Smooth muscle cell of the brain vasculature (primary cell): ENCODE results near the gene CD101.

Experiments used
- DNase-seq: peaks from one replicate; pipeline ENCODE4 v3.0.0-alpha.2; 2012; ENCODE audit warnings: low read depth, low spot score

CD101 gene

DNA sequence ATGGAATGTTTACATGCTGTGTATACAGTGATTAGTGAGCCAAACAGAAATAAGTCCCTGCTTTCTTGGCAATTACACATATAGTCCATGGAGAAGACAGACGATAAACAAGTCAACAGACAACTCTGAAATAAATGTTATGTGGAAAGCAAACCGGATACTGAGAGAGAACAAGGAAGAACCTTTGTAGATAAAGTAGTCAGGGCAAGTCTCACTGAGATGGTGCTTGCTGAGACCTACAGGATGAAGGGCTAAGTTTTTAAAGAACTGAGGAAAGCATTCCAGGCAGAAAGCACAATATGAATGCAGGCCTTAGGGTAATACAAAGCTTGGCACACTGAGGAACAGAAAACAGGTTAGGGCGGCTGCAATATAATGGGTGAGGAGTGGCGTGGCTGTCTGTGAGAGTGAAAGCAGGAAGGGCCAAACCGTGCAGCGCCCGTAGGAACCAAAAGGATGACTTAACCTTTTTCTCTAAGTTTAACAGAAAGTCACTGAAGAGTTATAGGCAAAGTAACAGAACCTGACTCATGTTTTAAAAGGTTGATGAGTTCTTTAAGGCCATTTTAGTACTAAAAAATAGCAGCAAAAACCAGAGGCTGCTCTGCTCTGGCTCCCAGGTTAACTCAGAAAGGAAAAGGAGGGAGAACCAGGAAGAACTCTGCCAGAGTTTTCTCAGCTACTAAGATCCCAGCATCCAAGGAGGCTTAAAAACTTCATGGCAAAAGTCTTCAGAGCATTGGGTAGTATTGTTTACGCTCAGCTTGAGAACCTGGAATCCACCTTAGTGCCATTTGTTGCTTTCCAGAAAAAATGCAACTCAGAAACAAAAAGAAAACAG, 49.9 kb downstream of the CD101 start:
- DNase-seq: no peak

DNA sequence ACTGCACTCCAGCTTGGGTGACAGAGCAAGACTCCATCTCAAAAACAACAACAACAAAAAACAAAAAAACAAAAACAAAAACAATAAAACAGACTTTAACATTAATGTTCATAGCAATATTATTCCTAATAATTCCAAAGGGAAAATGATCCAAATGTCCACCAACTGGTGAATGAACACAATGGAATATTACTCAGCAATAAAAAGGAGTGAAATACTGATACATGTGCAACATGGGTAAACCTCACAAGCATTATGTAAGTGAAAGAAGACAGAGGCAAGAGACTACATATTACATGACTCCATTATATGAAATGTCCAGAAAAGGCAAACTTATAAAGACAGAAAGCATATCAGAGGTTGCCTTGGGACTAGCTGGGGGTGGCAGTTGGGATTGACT, 52.5 kb downstream of the CD101 start:
- DNase-seq: no peak

DNA sequence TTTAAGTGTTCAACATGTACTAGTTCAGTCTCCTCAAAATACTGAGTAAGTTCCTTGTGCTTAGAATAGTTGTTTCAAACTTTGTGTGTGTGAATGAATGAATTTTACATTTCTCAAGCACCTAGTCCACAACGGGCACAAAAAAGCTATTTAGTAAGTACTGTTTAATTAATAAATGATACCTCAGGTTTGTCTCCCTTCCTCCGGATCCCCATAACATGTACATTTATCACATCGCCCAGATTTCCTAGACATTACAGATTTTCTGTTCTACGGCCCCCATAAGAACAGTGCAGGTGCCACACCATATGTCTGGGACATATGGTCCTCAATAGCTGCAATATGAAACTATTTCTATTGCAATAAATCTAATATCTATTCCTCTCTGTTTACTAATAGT, 57.2 kb downstream of the CD101 start:
- DNase-seq: no peak

DNA sequence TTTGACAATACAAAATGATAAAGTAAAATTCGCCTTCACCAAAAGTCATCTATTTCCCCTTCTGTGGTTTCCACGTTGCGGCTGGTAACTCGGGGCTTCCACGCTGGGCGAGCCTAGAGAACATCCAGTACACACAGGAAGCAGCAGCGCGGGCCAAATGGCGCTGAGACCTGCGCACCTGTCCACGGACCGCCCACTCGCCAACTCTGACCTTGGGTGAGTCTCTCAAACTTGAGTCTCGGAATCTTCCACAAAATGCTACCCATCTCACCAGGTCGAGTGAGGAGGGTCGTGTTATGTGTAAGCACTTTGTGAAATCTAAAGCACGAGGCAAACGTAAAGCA, 57.7 kb downstream of the CD101 start:
- DNase-seq: no peak

DNA sequence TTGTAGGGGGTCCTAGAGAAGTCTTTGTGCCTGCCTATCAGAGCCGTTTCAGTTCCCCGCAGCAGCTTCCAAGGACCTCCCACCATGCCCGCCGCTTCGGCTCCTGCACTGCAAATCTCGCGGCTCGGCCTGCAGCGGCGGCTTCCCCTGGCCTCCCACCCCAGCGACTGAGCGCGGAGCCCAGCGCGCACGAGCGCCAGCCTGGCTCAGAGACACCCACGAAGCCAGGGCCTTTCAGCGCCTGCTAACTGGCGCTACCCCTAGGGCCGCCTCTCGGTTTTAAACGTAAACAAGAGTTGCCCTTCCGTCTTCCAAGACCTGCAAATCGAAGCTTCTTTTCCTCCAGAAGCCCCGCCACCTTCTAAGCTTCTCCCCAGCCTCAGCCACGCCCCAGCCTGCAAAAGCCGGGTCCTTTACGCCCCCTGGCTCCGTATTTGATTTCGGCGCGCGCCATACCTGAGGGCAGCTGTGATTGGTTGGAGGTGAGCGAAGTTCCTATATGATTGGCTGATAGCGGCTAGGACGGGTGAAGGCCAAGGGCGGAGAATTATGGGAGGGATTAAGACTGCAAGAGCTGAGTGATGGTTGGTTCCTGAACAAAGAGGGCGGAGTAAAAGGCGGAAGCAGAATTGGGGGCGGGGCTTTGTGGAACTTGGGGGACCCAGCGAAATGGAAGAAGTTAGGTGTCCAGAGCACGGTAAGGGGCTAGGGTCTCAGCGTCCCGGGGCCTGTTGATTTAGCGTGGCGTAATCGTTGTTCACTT, 58.3 kb downstream of the CD101 start, which contains the start of gene TTF2:
TSS of gene TTF2 (plus strand) at position 649 of the 763 bp plus-strand sequence. CDS start at position 670, 21 bp downstream.
- DNase-seq: peak; percentile 96

DNA sequence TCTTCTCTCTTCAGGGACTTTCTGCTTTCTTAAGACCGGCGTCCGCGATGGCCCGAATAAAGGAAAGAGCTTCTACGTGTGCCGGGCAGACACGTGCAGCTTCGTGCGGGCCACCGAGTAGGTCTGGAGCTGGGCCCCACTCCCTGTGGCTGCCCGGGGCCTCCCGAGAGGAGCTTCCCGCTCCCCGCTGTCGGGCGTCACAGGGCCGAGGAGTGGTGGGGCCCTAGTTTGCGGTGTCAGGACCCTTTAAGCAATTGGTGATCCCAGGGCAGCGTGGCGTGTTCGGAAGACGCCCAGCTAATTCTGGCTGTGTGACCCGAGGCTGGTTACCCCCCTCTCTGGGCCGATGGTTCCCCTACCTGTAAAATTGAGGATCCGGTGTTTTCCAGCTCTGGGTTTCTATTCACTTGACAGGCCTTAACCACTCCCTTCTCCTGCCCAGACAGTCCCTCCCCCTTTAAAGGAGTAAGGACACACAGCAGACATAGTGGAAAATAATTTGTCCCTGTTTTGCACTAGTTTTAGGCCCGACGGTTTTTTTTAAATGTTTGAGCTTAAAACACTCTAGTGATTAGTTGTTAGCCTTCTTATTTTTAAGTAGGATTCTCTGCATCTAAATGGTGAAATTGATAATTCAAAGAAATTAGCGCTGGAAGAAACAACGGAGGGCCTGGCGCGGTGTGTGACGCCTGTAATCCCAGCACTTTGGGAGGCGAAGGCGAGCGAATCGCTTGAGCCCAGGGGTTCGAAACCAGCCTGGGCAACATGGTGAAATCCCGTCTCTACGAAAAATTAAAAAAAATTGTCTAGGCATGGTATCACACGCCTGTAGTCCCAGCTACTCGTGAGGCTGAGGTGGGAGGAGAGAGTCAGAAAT, 59.1 kb downstream of the CD101 start:
- DNase-seq: peak; percentile 12

DNA sequence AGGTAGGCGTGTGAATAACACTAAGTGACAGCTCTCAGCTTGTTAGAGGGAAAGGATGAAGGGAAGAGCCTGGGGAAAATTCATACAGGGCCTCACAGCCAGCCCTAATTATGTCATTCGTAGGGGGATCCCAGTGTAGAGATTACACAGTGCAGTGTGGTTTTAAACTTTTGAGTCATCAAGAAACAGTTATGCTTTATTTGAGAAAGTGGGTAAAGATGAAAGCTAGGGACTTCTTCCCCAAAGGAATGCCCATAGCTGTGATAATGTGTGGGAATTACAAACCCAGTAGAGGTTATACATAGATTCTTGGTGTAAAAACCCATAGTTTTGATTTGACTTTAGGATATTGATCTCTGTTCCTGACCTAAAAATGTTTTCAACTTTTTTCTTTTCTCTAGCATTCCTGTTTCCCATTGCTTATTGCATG, 60.4 kb downstream of the CD101 start:
- no peak for DNase-seq

DNA sequence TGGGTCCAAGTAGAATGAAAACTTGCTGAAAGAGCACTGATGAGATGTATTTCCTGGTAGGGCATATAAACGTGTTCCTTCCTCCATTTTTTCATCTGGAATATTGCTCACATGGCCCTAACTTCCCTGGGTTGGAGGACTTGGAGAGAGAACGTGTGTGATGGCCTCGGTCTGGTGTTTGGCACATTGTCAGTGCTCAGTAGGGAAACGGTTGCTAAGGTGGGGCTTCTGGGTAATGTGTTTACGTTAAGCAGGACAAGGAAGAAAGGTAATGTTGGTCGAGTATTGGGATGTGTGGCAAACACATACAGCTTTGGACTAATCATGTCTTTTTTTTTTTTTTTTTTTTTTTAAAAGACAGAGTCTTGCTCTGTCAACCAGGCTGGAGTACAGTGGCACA, 64.8 kb downstream of the CD101 start:
- no peak for DNase-seq

DNA sequence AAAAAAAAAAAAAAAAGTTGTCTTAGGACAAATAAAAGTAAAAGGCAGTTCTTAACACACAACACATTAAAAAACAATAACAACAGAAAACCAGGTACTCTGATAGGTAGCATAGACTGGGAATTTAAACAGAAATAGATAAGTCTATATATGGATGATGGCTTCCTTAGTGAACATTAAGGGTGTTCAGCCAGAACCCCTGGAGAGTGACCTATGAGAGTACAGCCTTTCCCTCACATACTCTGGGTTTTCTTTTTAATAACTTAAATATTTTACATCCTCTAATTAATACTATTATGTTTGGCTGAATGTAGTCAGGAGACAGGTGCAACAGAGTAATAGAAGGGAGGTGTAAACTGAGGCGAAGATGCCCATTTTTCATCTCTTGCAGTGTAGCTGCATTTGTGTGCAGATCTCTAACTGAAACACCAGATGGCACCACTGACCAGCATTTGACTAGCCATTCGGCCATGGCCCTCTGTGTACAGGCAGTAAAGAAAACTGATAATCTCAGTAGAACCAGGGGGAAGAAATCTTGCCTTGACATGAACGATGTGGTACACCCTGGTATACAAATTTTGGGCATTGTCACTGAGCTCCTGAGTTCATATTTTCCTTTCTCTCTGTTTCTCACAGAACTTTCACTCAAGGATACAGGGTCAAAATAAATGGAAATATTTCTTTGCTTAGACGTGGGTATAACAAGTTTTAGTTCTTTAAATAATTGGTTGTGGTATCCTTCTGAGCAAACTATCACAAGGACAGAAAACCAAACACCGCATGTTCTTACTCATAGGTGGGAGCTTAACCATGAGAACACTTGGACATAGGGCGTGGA, 66.2 kb downstream of the CD101 start:
- DNase-seq: peak; percentile 28

DNA sequence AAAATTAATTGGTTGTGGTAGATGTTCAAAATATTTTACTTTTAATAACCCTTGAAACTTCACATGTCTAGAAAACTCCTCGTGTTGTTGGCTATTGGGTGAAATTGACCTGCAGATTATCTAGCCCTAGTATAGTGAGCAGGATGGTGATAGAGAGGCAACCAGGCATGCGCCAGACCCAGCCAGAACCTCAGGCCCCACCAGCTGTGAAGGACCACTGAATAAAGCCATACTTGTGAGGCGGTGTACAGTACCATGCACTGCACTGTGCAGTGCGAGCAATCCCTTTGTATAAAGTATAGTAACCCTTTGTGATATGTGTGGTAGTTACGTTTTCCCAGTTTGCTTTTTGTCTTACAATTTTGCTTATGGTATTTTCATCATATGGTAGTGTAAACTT, 67.0 kb downstream of the CD101 start:
- DNase-seq: no peak

DNA sequence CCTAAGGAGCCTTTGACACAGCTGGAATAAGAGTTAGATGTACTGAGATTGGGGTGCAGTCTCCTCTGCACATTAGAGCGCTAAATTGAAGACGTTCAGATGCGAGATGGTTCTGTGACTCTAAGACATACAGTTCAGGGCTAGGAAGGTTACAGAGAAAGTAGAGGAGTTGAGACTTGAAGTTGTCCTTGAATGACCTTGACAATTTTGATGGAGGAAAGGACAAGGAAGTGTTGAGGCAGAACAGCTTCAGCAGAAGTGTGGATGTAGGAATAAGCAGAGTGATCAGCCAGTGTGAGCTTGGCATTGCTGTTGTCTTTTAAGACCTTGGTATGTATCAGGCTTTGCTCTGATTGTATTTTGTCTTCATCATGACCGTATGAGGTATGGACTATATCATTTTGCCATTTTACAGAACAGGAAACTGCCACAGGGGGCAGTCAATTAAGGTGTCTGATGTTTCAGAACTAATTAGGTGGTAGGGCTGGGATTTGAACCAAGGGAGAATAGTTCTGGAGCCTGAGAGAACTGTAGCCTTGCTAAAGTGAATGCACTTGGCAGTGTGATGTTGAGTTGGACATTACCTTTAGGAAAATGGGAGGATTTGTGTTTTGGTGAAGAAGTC, 67.8 kb downstream of the CD101 start:
- no peak for DNase-seq

DNA sequence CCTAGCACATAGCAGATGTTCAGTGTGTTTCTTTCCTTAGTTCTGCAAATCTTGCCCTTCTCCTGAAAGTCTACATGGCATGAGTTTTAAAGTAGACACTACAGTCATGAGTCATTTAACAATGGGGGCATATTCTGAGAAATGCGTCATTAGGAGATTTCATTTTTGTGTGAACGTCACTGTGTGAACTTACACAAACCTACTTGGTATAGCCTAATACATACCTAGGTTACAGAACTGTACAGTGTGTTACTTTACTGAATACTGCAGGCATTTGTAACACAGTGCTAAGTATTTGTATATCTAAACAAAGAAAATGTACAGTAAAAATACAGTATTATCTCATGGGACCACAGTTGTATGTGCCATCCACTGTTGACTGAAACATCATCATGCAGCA, 68.6 kb downstream of the CD101 start:
- DNase-seq: no peak

DNA sequence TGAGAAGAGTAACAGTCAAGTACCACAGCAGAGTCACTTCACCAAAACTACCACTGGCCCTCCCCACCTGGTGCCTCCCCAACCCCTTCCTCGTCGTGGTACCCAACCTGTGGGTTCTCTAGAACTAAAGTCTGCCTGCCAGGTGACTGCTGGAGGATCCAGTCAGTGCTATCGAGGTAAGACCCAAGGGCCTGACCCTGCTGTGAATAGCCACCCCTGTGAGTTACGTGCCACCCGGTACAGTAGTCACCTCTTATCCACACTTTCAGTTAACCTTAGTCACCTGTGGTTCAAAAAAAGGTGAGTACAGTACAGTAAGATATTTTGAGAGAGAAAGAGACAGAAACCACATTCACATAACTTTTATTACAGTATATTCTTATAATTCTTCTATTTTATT, 75.1 kb downstream of the CD101 start:
- no peak for DNase-seq

DNA sequence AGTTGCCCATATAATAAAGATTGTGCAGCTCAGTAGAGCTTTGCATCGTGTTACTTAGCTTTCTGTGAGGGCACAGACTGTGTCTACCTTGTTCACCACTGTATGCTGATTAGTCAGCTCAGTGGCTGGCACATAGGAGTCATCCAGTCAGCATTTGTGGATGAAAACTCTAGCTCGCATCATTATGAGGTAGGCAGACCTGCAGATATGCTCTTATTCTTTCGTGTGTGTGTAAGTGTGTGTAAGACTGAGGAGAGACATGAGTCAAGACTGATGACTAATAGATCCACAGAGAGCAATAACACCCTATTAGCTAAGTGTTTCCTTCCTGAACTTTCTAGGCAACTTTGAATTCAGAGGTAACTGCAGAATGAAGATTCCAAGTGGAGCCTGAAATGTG, 75.7 kb downstream of the CD101 start:
- DNase-seq: no peak

DNA sequence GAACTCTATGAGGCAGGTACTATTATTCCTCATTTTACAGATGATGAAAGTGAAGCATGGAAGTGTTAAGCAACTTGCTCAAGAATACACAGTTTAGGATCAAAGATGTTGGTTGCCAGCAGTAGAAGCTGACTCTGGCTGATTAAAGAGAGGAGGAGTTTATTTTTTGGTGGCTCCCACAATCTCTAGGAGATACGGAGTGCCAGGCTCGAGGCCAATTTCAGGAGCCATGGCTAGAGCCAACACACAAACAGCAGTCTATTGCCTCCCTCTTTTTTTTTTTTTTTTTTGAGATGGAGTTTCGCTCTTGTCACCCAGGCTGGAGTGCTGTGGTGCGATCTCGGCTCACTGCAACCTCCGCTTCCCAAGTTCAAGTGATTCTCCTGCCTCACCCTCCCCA, 78.2 kb downstream of the CD101 start:
- no peak for DNase-seq

DNA sequence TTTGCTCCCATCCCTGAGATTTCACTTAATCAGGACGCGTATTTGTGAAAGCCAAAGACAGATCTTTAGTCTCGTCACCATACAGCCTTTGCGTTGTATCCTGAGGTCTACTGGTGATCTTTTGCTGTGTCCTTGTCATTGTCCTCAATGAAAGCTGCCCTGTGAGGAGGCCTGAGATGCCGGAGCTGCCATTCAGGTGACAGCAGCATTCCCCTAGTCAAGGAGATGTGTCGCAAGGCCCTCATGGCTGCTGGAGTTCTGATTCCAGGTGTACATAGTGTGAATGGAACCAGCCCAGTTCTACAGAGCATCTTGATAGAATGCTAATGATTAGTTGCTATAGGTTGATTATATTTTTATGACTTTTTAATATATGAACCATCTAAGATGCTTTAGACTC, 82.7 kb downstream of the CD101 start:
- DNase-seq: no peak
